HUDEP-2 (cell line): Measurements from ENCODE around the gene CCDC87.
"Not testable (repeated sequence)": the region's sequence is repeated elsewhere in the genome, so short reads cannot be mapped to it uniquely, and the experiment has no call there.

Experiments
- DNase-seq, 76 experiments: peaks; one replicate each; lab custom pipeline; 2025; ENCODE audit not compliant: unreplicated experiment in 76 of 76; lab: John Stamatoyannopoulos, UW

CCDC87 gene

GRCh38 chr11:66616379-66617154, 23.7 kb upstream of the CCDC87 start, which contains the start of gene RBM14:
TSS of gene RBM14 (plus strand) at chr11:66616630. CDS start at chr11:66616721, 91 bp downstream.
- peak; percentile 86 to 99 (median 98) for DNase-seq

- DNase-seq = peak in 19 of 76 experiments; percentile 4 to 50 (median 30)
Measured at GRCh38 chr11:66614073-66614472, 21.2 kb upstream of the CCDC87 start.

GRCh38 chr11:66612458-66612857, 19.6 kb upstream of the CCDC87 start:
- no peak for DNase-seq

- DNase-seq = no peak
Measured at GRCh38 chr11:66609721-66610617, 17.1 kb upstream of the CCDC87 start.

- DNase-seq = no peak
Measured at GRCh38 chr11:66607126-66607834, 14.4 kb upstream of the CCDC87 start.

GRCh38 chr11:66606608-66607007, 13.7 kb upstream of the CCDC87 start:
- not testable (repeated sequence) for DNase-seq

GRCh38 chr11:66604155-66604554, 11.3 kb upstream of the CCDC87 start:
- peak in 73 of 76 experiments; percentile 16 to 93 (median 70) for DNase-seq

GRCh38 chr11:66603072-66603471, 10.2 kb upstream of the CCDC87 start:
- DNase-seq = no peak

- DNase-seq = no peak
Measured at GRCh38 chr11:66600631-66601233, 7.9 kb upstream of the CCDC87 start.

GRCh38 chr11:66600219-66600618, 7.4 kb upstream of the CCDC87 start:
- DNase-seq = no peak

GRCh38 chr11:66598993-66599392, 6.1 kb upstream of the CCDC87 start:
- DNase-seq = no peak

- DNase-seq = peak in 72 of 76 experiments; percentile 17 to 86 (median 68)
Measured at GRCh38 chr11:66595245-66595904, 2.5 kb upstream of the CCDC87 start.

- DNase-seq = no peak
Measured at GRCh38 chr11:66593650-66594049, 787 bp upstream of the CCDC87 start.

GRCh38 chr11:66593303-66593635, 406 bp upstream of the CCDC87 start:
- DNase-seq = no peak

- DNase-seq = no peak
Measured at GRCh38 chr11:66591175-66591574, 1.7 kb downstream of the CCDC87 start.

GRCh38 chr11:66589996-66590675, 2.7 kb downstream of the CCDC87 start:
- DNase-seq = no peak

- not testable (repeated sequence) for DNase-seq
Measured at GRCh38 chr11:66589315-66589714, 3.5 kb downstream of the CCDC87 start.

GRCh38 chr11:66586136-66586535, 6.7 kb downstream of the CCDC87 start:
- no peak for DNase-seq

GRCh38 chr11:66585447-66585846, 7.4 kb downstream of the CCDC87 start:
- not testable (repeated sequence) for DNase-seq
